ENCODE measurements around the gene MRTFA.

GRCh38 chr22:40593460-40594273 lies 42.9 kb downstream of the MRTFA start:
- peak; percentile 49 for TF ChIP-seq POLR2A (IDR thresholded peaks at IDR 0.05; ENCODE audit: low read depth, low read length)
- no peak; the same call in 1 of the 2 replicates for TF ChIP-seq POLR2AphosphoS5 (IDR thresholded peaks at IDR 0.05; ENCODE audit: low read depth, low read length)
